ENCODE measurements around the gene HEATR3. TPM values are rescaled to one million over a fixed set of nuclear protein-coding genes. Genes with fewer than 3 reads are reported as not detected.
"Not testable (repeated sequence)": the region's sequence is repeated elsewhere in the genome, so short reads cannot be mapped to it uniquely, and the experiment has no call there.

The HEATR3 gene
- total RNA-seq, 1 experiment from 2014 or later: 22.1 TPM

GRCh38 chr16:50092891-50093290 lies 27.1 kb downstream of the HEATR3 start:
- DNase-seq (ENCODE audit: low spot score): no peak
- in situ Hi-C loops (cut with HindIII; ENCODE audit: low sequenced_read_pairs): no loop called here

- peak; percentile 15 for DNase-seq (ENCODE audit: low spot score)
- in situ Hi-C loops (cut with HindIII; ENCODE audit: low sequenced_read_pairs): no loop called here
These were observed 28.1 kb downstream of the HEATR3 start for GRCh38 chr16:50093607-50094539.

- no peak for DNase-seq (ENCODE audit: low spot score)
These were observed 31.0 kb downstream of the HEATR3 start for GRCh38 chr16:50096791-50097190.

GRCh38 chr16:50099957-50100648 lies 34.3 kb downstream of the HEATR3 start:
- no peak for DNase-seq (ENCODE audit: low spot score)
- in situ Hi-C loops (cut with HindIII; ENCODE audit: low sequenced_read_pairs): no loop called here

More at GRCh38 chr16:50096791-50097190, 31.0 kb downstream of the HEATR3 start:
- in situ Hi-C loops (cut with HindIII; ENCODE audit: low sequenced_read_pairs): no loop called here

GRCh38 chr16:50102051-50102746 lies 36.4 kb downstream of the HEATR3 start:
- DNase-seq (ENCODE audit: low spot score): no peak
- in situ Hi-C loops (cut with HindIII; ENCODE audit: low sequenced_read_pairs): no loop called here

- in situ Hi-C loops (cut with HindIII; ENCODE audit: low sequenced_read_pairs): no loop called here
- no peak for DNase-seq (ENCODE audit: low spot score)
These were observed 38.0 kb downstream of the HEATR3 start for GRCh38 chr16:50103764-50104163.

- in situ Hi-C loops (cut with HindIII; ENCODE audit: low sequenced_read_pairs): no loop called here
- no peak for DNase-seq (ENCODE audit: low spot score)
These were observed 48.8 kb downstream of the HEATR3 start for GRCh38 chr16:50114357-50115129.

GRCh38 chr16:50120711-50121110 lies 54.9 kb downstream of the HEATR3 start:
- in situ Hi-C loops (cut with HindIII; ENCODE audit: low sequenced_read_pairs): no loop called here
- DNase-seq (ENCODE audit: low spot score): no peak

- no peak for DNase-seq (ENCODE audit: low spot score)
- in situ Hi-C loops (cut with HindIII; ENCODE audit: low sequenced_read_pairs): no loop called here
These were observed 55.5 kb downstream of the HEATR3 start for GRCh38 chr16:50121278-50121677.

- in situ Hi-C loops (cut with HindIII; ENCODE audit: low sequenced_read_pairs): no loop called here
- DNase-seq (ENCODE audit: low spot score): no peak
These were observed 56.1 kb downstream of the HEATR3 start for GRCh38 chr16:50121721-50122445.

- in situ Hi-C loops (cut with HindIII; ENCODE audit: low sequenced_read_pairs): no loop called here
- DNase-seq (ENCODE audit: low spot score): no peak
These were observed 57.6 kb downstream of the HEATR3 start for GRCh38 chr16:50123417-50123816.

GRCh38 chr16:50124769-50125168 lies 59.0 kb downstream of the HEATR3 start:
- in situ Hi-C loops (cut with HindIII; ENCODE audit: low sequenced_read_pairs): no loop called here
- DNase-seq (ENCODE audit: low spot score): no peak

GRCh38 chr16:50126183-50126582 lies 60.4 kb downstream of the HEATR3 start:
- in situ Hi-C loops (cut with HindIII; ENCODE audit: low sequenced_read_pairs): no loop called here
- no peak for DNase-seq (ENCODE audit: low spot score)

- DNase-seq (ENCODE audit: low spot score); in situ Hi-C loops (cut with HindIII; ENCODE audit: low sequenced_read_pairs): not testable (repeated sequence)
These were observed 66.8 kb downstream of the HEATR3 start for GRCh38 chr16:50132571-50132970.

GRCh38 chr16:50133214-50133613 lies 67.4 kb downstream of the HEATR3 start:
- in situ Hi-C loops (cut with HindIII; ENCODE audit: low sequenced_read_pairs): no loop called here
- no peak for DNase-seq (ENCODE audit: low spot score)

- DNase-seq (ENCODE audit: low spot score): no peak
- in situ Hi-C loops (cut with HindIII; ENCODE audit: low sequenced_read_pairs): no loop called here
These were observed 70.6 kb downstream of the HEATR3 start for GRCh38 chr16:50136399-50136798.

GRCh38 chr16:50137268-50137667 lies 71.5 kb downstream of the HEATR3 start:
- in situ Hi-C loops (cut with HindIII; ENCODE audit: low sequenced_read_pairs): no loop called here

GRCh38 chr16:50139580-50139979 lies 73.8 kb downstream of the HEATR3 start:
- in situ Hi-C loops (cut with HindIII; ENCODE audit: low sequenced_read_pairs): no loop called here
- no peak for DNase-seq (ENCODE audit: low spot score)

More at GRCh38 chr16:50137268-50137667, 71.5 kb downstream of the HEATR3 start:
- no peak for DNase-seq (ENCODE audit: low spot score)
